ENCODE data around the gene BTNL9.

DNA sequence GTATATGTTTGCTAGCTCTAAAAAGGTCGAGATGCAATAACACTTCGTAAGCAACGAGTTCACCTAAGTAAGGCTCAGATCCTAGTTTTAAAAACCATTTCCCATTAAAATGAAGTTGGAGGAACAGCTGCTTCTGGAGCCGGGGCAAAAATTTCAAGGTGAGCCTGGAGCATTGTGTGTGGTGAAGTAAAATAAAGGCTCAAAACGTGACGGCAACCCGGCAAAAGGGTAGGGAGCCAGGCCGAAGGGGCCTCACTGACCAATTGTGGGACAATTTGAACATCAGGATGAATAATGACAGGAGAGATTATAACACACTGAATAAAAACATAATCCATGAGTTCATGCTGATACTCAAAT lies 20.1 kb downstream of the BTNL9 start:
- TF ChIP-seq, protein P1, sequence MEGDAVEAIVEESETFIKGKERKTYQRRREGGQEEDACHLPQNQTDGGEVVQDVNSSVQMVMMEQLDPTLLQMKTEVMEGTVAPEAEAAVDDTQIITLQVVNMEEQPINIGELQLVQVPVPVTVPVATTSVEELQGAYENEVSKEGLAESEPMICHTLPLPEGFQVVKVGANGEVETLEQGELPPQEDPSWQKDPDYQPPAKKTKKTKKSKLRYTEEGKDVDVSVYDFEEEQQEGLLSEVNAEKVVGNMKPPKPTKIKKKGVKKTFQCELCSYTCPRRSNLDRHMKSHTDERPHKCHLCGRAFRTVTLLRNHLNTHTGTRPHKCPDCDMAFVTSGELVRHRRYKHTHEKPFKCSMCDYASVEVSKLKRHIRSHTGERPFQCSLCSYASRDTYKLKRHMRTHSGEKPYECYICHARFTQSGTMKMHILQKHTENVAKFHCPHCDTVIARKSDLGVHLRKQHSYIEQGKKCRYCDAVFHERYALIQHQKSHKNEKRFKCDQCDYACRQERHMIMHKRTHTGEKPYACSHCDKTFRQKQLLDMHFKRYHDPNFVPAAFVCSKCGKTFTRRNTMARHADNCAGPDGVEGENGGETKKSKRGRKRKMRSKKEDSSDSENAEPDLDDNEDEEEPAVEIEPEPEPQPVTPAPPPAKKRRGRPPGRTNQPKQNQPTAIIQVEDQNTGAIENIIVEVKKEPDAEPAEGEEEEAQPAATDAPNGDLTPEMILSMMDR (IDR thresholded peaks at IDR 0.05), result no peak
- no peak for TF ChIP-seq POLR2AphosphoS5 (IDR thresholded peaks at IDR 0.05)
- no peak for TF ChIP-seq POLR2A (IDR thresholded peaks at IDR 0.05)

Data from transverse colon (tissue), 4 donors.